Activated T-cell treated with anti-CD3 and anti-CD28 coated beads for 24 hours (primary cell): ENCODE data around the gene IZUMO4.

Source experiments
- DNase-seq: peaks from one replicate; pipeline ENCODE4 v3.0.0-alpha.2; 2020; ENCODE audit warnings: low read depth

Gene IZUMO4

DNA sequence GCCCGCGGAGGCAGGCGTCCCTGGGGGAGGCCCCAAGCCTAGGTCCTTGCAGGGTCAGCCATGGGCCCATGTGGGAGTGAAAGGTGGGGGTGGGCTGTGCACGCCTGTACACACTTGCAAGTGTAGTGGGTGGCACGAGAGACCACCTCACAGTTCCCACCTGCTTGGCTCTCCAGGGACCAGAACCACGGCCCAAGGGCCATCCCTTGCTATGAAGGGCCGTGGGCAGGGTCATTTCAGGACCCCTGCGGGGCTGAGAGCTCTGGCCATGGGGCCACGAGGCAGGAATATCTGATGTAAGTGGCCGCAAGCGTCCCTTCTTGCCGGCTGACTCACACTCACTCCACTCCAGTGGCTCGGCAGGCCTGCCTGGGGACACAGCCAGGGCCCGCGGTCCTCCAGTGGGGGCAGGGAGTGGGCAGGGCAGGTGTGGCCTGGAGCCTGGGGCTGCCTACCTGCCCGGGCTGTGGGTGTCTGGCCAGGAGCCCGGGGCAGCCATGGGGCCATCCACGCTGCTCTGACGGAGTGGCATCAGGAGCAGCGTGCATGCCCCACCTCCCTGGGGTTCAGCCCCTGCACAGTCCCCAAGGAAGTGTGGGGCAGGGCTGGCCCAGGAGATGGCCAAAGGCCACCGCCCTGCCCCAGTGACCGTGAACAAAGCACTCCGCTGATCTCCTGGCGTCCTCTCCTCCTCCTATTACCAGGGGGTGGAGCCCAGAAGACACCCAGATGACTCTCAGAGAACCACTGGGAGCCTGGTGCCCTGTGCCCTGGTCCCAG lies 37.1 kb upstream of the IZUMO4 start:
- no peak for DNase-seq

DNA sequence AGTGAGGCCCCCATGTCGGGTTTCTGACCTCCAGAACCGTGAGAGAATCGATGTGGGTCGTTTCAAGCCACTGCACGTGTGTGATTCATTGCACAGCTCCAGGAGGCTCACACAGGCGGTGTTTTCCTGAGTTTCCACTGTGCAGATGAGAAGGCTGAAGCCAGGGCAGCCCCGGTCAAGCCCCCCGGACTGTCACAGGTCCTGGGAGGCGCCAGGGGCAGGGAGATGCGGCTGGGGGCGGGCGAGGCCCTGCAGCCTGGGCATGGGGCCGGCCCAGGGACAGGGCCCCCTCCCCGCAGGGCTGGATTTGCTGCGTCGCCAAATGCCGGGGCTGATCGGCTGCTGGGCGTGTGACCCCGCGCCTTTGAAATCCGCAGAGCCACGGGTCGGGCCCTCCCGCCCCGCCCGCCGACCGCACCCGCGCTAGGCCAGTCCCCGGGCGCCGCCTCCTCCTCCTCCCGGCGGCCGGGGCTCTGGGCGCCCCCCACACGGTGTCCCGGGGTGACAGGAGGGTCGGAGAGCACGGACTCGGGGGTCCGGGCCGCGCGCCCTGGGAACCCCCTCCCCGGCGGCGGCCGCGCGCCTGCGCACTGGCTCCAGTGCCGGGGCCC lies 35.7 kb upstream of the IZUMO4 start:
- DNase-seq, result no peak

DNA sequence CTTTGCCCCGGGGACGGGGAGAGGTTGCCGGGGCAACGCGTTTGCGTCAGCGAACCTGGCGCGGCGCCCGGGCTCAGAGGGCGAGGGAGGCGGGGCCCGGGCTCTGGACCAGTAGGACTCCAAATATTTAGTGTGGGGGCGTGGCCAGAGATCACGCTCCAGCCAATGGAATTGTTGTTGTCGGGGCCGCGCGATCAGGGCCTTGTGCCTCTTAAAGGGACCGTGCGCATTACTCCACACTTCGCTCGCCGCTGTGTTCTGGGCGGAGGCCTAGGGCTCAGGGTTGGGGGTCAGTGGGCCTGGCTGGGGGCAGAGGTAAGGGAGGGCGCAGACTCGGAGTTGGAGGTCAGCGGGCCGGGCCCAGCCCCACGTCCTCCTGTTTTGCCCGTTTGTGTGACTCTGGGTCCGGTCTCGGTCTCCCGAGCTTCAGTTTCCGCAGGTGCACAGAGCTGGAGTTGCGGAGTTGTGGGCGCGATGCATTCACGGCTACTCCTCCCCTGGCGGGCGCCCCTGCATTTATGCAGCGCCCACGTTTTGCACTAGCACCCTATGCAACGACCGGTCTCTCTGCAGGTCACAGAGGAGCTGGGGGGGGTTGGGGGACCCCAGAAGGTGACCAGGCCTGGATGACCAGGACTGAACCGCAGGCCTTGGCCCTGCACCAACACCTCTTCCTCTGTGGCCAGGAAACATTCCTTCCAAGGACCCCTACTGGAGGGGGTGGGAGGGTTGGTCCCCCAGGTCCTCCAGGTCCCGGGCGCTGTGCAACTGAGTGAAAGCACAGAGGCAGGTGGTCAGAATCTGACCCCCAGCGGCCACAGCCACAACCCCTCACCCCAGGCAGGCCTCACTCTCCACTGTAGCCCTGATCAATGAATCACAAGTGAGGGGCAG lies 35.0 kb upstream of the IZUMO4 start:
- peak; percentile 99 for DNase-seq

DNA sequence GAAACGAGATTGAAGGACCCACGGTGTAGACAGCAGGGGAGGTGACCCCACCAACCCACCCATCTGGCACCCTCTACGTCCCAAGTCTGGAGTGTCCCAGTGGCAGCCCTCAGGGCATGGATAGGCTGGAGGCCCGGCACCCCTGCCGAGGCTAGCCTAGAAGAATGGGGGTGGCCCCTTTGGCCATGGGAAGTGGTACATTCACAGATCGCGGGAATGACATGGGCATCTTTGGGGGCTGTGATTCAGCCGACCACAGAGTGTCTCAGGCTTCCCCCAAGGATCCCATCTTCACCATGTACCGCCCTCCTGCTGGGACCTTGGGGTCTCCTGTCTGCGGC lies 34.4 kb upstream of the IZUMO4 start:
- DNase-seq, result no peak

DNA sequence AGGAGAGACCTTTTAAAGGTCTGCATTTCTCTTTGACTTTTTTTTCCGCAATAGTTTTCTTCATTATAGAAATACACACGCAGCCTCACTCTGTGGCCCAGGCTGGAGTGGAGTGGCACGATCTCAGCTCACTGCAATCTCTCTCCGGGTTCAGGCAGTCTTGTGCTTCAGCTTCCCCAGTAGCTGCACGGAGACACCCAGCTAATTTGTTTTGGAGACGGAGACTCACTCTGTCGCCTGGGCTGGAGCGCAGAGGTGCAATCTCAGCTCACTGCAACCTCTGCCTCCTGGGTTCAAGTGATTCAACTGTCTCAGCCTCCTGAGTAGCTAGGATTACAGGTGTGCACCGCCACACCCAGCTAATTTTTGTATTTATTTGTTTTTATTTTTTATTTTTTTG lies 33.9 kb upstream of the IZUMO4 start:
- DNase-seq, result no peak

DNA sequence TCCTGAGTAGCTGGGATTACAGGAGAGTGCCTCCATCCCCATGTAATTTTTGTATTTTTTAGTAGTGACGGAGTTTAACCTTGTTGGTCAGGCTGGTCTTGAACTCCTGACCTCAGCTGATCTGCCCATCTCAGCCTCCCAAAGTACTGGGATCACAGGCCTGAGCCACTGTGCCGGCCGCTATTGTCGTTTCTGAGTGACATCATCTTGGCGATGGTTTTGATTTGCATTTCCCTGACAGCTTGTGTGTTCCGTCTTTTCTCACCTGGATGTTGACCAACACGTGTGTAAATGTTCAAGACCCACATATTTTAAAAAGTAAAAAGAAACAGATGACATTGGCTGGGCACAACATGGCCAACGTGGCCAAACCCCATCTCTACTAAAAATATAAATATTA lies 32.9 kb upstream of the IZUMO4 start:
- DNase-seq, result no peak

DNA sequence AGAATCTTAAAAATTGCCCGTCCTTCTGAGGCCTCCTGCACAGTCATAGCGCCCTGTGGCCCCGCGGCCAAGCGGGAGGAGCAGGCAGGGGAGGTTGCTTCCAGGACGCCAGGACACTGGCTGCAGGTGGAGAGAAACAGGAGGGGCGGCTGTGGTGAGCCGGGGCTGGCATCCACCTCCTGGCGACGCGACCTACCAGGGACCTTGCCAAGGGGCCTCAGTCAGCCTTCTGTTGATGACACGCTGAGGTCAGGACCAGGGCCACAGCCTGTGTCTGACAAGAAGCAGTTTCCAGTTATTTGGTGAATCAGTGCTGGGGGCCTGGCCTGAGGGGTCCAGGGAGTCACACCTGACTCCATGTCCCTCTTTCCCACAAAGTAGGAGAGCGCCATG lies 32.3 kb upstream of the IZUMO4 start:
- DNase-seq, result no peak

DNA sequence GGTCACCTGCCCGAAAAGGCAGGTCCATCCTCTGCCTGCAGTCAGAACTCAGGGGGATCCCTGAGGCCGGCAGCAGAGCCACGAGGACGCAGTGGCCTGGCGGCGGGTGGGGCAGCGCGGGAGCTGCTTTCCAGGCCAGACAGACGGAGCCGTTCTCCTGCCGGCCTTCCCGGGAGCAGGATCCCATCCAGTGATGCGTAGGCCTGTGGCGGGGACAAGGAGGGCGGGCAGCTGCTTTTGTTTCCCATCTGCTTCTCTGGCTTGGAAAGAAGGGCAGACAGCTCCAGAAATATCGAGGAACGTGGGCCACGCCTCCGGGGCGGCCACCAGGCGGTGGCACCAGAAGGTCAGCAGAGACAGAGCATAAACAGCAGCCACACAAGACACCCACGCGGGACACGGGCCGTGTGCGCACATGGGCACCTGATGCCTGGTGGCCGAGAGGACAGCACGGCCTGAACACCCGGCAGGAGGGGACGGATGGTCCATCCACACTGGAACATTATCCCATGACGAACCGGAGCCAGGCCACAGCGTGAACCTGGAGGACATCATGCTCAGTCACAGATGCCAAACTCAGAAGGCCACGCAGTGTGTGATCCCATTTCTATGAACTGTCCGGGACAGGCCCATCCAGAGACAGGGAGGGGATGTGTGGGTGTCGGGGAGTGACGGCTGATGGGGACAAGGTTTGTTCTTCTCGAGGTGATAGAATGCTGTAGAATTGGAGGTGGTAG lies 31.8 kb upstream of the IZUMO4 start:
- no peak for DNase-seq

DNA sequence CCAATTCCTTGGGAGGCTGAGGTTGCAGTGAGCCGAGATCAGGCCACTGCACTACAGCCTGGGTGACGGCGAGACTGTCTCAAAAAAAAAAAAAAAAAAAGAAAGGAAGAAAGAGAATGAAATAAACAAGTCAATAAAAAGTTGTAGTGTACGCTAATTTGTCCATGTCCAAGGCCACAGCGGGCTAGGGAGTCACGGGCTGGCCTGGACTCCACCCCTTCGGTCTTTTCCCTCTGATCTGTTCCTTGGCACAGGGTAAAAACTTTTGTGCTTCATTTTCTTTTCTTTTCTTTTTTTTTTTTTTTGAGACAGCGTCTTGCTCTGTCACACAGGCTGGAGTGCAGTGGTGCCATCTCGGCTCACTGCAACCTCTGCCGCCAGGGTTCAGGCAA lies 26.3 kb upstream of the IZUMO4 start:
- DNase-seq, result no peak

DNA sequence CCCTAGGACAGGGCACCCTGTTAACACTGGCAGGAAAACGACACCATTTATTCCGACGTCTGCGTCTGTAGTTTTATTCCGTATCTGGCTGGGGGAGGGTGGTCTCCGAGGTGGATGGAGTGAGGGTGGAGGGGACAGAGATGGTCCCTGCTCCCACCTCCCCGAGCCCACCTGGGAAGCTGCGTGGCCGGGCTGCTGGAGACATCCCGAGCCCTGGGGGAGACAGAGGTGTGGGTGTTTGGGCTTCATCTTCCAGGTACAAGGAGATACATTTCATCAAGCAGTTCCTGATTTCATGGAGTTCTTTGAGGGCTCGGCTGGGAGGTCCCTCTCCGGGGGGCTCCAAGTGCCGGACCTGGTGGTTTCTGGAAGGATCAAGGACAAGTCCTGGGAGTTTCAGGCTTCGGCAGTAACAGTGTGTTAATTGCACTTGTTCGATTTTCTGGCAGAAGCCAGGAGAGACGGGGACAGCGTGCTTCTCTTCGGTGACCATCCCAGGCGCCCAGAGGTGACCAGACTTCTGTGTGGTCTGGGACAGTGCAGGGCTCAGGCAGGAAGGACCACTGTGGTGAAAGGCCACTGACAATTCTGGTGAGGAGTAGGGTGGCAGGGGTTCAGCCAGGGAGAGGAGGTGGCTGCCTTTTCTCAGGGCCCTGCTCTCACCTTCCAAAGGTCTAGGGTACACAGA lies 25.6 kb upstream of the IZUMO4 start:
- no peak for DNase-seq

DNA sequence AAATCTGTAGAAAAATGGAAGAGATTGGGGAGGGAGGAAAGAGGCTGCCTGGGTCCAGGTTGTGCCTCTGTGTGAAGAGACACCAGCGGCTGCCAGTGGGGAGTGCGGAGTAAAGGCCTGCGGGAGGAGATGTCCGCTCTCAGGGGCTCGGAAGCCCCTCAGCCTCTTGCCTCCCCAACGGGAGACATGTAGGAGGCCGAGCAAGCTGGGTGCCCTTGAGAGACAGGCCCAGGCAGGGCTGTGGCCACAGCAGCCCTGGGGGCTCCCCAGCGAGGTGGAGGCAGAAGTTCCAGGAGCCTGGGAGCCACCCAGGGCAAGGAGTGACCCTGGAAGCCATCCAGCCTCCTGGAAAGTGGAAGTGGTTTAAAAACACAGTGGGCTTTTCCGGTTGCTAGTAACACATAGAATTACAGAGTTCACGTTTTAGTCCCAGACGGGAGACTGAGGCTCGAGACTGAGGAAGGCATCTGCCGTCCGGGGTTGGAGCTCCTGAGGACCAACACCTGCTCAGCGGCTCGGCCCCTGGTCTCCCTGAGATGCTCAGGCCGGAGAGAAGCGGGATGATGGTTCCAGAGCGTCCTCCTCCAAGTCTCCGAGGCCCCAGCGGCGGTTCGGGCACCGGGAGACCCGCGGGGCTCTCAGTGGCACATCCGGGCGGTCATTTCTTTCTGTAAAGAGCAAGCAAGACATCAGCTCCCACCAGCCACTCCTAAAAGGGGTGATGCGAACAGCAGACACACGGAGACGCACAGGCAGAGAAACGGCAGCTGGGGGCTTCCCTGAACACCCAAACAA lies 23.8 kb upstream of the IZUMO4 start:
- DNase-seq, result no peak

DNA sequence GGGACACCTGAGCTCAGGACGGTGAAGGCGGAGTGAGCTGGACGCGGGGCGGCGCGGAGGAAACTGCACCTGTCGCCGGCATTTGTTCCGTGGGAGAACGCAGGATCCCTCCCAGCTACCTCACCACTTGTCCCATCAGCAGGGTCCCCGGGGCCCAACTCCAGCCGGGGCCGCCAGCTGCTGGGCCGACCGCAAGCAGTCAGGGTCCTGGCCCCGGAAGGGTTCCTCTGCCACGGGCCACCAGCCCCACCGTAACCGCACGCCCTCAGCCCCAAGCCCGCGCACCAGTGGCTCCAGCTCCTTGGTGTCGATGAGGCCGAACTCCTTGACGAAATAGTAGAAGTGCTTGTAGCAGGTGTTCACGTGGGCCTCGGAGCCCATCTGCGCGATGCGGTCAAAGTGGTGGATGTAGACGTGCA lies 20.2 kb upstream of the IZUMO4 start:
- DNase-seq, result no peak

DNA sequence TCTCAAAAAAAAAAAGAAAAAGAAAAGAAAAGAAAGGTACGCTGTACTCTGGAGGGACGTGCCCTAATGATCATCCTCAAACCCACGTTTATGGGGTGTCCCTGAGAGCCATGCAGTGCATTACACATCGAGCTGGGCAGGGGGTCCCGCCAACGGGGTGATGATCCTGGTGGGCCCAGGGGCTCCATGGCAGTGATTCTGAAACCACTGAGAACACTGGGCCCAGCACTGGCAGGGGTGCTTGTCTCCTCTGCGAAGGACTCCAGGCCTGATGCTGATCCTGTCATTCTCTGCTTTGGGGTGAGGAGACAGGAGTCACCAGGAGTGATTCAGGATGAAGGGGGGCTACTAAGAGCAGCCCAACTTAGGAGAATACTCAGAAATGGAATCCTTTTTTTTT lies 19.3 kb upstream of the IZUMO4 start:
- DNase-seq, result no peak

DNA sequence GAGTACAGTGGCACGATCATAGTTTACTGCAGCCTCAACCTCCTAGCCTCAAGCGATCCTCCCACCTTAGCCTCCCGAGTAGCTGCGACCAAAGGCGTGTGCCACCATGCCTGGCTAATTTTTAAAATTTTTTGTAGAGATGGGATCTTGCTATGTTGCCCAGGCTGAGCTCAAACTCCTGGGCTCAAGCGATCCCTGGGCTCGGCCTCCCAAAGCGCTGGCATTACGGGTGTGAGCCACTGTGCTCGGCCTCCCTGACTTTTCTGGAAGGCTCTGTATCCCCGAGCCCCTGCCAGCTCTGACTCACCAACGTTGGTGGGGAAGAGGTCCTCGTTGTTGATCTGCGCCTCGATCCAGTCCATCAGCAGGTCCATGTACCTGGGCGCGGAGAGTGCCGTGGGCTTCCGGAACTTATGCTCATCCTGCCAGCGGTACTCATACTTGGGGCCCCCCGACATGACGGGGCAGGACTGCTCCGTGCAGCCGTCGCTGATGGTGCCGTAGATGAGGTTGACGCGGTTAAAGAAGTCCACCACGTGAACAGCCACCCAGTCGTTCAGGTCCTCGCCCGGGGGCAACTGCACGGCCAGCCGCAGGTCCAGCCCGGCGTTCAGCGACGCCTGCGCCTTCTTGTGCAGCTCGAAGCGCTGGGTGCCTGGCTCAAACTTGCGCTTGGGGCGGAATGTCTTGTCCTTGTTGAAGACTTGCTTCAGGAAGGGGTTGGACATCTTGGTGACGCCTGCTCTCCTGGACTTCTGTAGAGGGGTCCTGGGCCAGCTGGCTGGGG lies 18.7 kb upstream of the IZUMO4 start:
- no peak for DNase-seq

DNA sequence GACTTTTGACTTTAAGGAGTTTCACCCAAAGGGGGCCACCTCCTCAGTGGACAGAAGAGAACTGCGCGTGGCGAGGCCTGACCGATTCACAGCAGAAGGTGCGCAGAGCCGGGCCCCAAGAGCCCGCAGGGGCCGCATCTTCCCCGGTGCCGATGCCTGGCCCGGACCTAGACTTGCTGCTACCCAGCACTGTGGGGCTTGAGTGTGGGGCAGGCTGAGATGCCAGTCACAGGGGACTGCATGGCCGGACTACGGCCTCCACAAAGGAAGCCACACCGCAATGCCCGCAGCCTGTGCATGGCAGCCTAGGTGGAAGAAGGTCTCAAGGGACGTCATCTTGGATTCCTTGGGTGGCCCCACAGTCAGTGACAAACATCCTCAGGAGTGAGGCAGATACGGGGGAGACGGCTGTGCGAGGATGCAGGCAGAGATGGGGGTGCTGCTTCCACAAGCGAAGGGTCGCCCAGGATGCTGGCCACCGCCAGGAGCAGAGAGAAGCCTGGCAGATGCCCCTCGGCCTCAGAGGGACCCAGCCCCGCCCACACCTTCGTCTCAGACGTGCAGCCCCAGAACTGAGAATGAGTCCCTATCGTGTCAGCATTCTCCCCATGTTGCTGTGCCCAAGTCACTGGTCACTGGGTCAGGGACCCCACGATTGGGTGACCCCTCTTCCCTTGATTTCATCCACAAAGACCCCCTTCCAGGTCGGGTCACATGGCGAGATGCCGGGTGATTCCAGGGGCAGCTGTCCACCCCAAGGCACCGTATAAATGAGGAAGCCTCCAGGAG lies 17.4 kb upstream of the IZUMO4 start:
- DNase-seq, result no peak

DNA sequence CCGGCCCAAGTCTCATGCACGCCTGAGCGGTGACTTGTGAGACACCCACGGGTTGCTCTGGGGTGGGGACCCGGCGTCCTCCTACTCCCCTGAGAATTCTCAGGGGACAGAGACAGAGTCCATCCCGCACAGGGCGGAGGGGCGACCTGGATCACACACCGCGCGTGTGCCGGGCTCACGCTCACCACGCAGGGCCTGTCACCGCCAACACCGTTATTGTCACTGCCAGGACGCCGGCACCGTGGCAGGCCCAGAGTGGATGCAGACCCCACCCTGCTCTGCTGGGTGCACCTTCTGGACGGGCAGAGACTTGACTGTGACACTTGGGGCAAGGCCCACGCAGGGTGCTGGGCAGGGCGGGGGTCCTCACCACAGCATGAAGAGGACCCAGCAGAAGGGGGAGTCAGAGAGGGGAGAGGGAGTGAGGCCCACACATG lies 16.8 kb upstream of the IZUMO4 start:
- no peak for DNase-seq

DNA sequence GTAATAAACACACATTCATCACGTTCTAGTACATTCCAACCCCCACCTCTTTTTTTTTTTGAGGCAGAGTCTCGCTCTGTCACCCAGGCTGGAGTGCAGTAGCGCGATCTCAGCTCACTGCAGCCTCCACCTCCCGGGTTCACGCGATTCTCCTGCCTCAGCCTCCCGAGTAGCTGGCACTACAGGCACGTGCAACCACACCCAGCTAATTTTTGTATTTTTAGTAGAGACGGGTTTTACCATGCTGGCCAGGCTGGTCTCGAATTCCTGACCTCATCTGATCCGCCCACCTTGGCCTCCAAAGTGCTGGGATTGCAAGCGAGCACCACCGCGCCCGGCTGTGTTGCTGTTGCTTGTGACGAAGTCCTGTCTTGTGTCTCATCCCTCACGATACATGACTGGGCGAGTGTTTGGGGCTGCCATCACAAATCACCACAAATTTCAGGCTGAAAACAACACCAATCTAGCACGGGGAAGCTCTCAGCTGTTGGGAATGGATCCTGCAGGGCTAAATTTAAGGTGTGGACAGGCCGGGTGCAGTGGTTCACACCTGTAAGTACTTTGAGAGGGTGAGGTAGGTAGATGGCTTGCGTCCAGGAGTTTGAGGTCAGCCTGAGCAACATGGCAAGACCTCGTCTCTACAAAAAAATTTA lies 16.3 kb upstream of the IZUMO4 start:
- no peak for DNase-seq

DNA sequence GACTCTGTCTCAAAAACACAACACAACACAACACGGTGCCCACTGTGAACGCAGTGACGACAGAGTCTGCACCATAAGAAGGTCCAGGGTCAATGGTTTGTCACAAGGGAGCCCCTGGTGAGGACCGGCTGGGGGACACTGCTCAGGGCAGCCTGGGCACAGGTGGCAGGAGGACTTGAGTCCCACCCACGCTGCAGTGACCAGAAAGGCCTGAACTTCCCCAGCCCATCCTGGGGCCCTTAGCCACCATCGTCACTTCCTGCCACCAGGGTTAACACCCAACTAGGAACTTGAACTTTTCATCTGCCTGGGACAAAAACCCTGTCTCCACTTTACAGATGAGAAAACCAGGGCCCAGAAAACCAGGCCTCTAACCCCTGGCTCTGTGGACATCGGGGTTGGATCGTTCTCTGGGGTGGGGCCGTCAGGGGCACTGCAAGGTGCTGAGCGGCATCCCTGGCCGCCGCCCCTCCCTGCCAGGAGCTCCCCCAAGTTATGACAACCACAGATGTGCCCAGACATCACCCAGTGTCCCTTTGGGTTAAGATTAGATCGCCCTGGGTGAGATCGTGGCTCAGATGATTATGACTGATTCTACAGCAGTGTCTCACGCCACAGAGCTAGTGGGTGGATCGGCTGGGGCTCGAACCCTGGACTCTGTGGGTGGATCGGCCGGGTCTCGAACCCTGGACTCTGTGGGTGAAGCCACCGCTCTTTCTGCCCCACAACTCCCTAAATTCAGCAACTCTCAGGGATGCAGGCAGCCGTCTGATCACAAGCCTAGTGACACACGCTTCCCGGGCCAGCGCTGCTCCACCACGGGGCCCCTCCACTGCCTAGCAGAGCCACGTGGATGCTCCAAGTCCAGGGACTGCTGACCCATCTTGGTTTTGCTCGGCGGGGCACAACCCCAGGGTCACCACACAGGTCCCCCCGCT lies 14.6 kb upstream of the IZUMO4 start:
- DNase-seq, result no peak
